Neural cell (in vitro differentiated cells): ENCODE data around the gene PIGM.

Source experiments
- CTCF ChIP-seq: fragments of 450-650 bp; IDR thresholded peaks from 2 replicates; pipeline ENCODE4 v1.5.1; 2014; ENCODE audit warnings: antibody characterized with exemption, mild to moderate bottlenecking, moderate library complexity; ENCODE audit not compliant: poor library complexity, severe bottlenecking
- EP300 ChIP-seq: fragments of 450-650 bp; conservative IDR thresholded peaks from 2 replicates; pipeline ENCODE4 v1.6.1; 2014; ENCODE audit warnings: antibody characterized with exemption, mild to moderate bottlenecking, moderate library complexity; ENCODE audit not compliant: poor library complexity, severe bottlenecking
- EZH2 ChIP-seq: fragments of 200-600, 300-800 bp; shearing (Covaris generic), sonication (generic); IDR thresholded peaks from 2 replicates; pipeline ENCODE4 v1.6.1; 2014; ENCODE audit warnings: antibody characterized with exemption, low read length, borderline replicate concordance, mild to moderate bottlenecking; ENCODE audit not compliant: insufficient read depth, poor library complexity, severe bottlenecking
- MXI1 ChIP-seq: fragments of 450-650 bp; conservative IDR thresholded peaks from 2 replicates; pipeline ENCODE4 v1.6.1; 2014; ENCODE audit warnings: antibody characterized with exemption, mild to moderate bottlenecking; ENCODE audit not compliant: poor library complexity, severe bottlenecking
- POLR2AphosphoS5 ChIP-seq: IDR thresholded peaks from 2 replicates; pipeline ENCODE4 v1.6.1; 2012
- RAD21 ChIP-seq: fragments of 450-650 bp; conservative IDR thresholded peaks from 2 replicates; pipeline ENCODE4 v1.6.1; 2014; ENCODE audit warnings: antibody characterized with exemption, mild to moderate bottlenecking, moderate library complexity
- REST ChIP-seq: IDR thresholded peaks from 2 replicates; pipeline ENCODE4 v1.6.1; 2012; ENCODE audit warnings: borderline replicate concordance

GRCh38 chr1:160063176-160063575, 31.4 kb upstream of the PIGM start:
- no peak for TF ChIP-seq POLR2AphosphoS5
- TF ChIP-seq CTCF: no peak
- no peak for TF ChIP-seq RAD21
- no peak for TF ChIP-seq EZH2
- no peak for TF ChIP-seq MXI1
- no peak for TF ChIP-seq REST
- TF ChIP-seq EP300: no peak
